ENCODE measurements around the gene CSMD2.

GRCh38 chr1:34166191-34166624 is 1.2 kb upstream of the CSMD2 start:
- TF ChIP-seq CTCF (IDR thresholded peaks at IDR 0.05) (no peak), EP300 (IDR thresholded peaks at IDR 0.05) (no peak), POLR2AphosphoS5 (IDR thresholded peaks at IDR 0.05) (no peak), POLR2A (IDR thresholded peaks at IDR 0.05) (no peak)

All from upper lobe of left lung (tissue), 4 donors.